HG02798 (cell line): Measurements from ENCODE around the gene GPANK1.

ENCODE experiments used
- ATAC-seq: cut with Tn5 transposase; IDR thresholded peaks from one replicate; pipeline ENCODE4 v1.9.1; 2021; ENCODE audit warnings: mild to moderate bottlenecking; ENCODE audit not compliant: unreplicated experiment, poor library complexity

Gene GPANK1

GRCh38 chr6:31643818-31644454 lies 20.9 kb downstream of the GPANK1 start:
- no peak for ATAC-seq

DNA sequence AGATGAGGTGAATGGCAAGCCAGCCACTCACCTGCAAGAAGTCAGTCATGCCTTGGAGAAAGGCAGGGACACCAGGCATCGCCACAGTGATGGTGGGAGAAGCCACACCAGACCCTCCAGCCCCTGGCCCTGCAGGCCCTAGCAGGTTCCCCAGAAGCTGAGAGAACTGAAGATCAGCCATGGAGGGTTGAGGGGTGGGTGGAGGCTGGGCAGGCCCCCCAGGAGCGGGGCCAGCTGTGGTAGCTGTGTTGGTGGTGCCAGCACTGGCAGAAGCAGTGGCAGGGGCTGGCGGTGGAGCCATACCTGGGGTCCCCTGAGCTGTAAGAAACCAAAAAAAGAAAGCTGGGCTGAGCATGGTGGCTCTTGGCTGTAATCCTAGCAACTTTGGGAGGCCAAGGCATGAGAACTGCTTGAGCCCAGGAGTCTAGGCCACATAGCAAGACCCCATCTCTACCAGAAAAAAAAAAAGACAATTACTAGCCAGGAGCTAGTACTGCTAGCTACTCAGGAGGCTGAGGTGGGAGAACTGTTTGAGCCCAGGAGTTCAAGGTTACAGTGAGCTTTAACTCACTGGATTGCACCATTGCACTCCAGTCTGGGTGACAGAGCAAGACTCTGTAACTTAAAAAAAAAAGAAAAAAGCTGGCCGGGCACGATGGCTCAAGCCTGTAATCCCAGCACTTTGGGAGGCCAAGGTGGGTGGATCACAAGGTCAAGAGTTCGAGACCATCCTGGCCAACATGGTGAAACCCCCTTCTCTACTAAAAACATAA lies 21.8 kb downstream of the GPANK1 start:
- ATAC-seq, result no peak

GRCh38 chr6:31641370-31641769 lies 23.4 kb downstream of the GPANK1 start:
- ATAC-seq, result no peak

GRCh38 chr6:31640612-31641011 lies 24.2 kb downstream of the GPANK1 start:
- ATAC-seq, result no peak

DNA sequence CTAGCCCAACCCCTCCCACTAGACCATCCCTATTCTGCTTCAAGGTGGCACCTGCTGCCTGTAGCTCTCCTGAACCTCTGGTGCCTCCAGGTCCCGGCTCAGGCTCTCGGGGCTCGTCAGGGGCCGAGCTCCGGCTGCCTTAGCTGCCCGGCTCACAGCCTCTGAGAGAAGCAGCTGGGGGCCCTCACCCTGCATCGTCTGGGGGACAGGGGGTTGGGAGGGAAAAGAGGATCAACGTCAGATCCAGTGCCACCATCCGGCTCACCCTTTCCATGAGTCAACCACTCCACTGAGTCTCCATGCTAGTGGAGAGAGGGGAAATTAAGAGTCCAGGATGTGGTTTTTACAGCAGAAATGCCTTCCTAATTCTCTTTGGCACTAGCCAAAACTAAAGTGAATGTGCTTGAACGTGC lies 25.3 kb downstream of the GPANK1 start:
- ATAC-seq, result no peak

DNA sequence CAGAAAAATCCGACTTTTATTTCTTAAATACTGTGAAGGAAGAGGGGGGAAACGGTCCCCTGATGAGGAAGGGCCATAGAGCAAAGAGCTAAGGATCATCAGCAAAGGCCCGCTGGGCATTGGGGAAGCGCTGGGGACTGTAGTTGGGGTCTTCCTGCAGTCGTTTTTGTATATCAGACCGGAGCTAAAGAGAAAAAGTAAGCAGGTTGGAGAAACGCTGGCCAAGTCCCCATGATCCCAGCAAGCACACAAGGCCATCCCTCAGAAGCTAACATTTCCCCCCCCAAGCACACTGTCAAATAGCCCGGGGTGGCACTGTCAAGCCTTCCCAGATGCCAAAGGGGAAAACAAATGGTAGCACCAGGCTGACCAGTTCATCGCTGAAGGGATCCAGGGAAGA lies 25.8 kb downstream of the GPANK1 start:
- no peak for ATAC-seq

DNA sequence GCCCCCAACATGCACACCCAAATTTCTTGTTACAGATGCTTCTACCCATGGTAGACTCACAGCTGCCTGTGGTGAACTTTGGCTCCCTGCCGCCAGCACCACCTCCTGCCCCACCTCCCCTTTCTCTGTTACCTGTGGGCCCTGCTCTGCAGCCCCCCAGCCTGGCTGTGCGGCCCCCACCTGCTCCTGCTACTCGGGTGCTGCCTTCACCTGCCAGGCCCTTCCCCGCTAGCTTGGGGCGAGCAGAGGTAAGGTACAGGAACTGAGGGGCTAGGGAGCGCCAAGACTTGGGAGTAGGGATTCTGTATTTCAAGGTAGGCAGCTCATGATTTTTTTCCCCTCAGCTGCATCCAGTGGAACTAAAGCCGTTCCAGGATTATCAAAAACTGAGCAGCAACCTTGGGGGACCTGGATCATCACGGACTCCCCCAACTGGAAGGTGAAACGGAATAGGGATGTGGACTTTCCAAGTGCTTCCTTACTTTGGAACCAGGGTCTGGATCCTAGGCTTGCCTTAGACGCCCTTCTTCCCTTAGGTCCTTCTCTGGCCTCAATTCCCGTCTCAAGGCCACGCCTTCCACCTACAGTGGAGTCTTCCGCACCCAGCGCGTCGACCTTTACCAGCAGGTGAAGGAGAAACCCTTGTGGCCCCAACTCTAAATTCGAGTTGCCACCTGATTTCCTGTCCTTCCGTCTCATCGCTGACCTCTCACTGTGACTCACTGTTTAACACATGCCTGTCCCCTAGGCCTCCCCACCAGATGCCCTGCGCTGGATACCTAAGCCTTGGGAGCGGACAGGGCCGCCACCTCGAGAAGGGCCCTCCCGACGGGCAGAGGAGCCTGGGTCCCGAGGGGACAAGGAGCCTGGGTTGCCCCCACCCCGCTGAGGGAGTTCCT lies 27.9 kb downstream of the GPANK1 start:
- no peak for ATAC-seq

- no peak for ATAC-seq
These were observed 29.7 kb downstream of the GPANK1 start for GRCh38 chr6:31634969-31635575.

DNA sequence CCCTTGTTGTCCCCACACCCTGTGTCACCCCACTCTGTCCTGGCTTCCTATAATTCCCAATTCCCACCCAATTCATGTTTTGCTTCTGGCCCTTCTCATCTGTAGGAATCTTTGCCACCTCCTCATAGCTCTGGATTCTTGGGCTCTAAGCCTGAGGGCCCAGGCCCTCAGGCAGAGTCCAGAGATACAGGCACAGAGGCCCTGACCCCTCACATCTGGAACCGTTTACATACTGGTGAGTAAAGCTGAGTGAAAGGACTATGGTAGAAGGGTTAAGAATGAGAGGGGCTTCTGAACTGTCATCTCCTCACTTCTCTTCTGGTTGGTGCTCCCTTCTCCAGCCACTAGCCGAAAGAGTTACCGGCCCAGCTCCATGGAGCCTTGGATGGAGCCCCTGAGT lies 30.7 kb downstream of the GPANK1 start:
- ATAC-seq, result no peak

- ATAC-seq, result no peak
These were observed 31.4 kb downstream of the GPANK1 start for GRCh38 chr6:31633447-31633846.

DNA sequence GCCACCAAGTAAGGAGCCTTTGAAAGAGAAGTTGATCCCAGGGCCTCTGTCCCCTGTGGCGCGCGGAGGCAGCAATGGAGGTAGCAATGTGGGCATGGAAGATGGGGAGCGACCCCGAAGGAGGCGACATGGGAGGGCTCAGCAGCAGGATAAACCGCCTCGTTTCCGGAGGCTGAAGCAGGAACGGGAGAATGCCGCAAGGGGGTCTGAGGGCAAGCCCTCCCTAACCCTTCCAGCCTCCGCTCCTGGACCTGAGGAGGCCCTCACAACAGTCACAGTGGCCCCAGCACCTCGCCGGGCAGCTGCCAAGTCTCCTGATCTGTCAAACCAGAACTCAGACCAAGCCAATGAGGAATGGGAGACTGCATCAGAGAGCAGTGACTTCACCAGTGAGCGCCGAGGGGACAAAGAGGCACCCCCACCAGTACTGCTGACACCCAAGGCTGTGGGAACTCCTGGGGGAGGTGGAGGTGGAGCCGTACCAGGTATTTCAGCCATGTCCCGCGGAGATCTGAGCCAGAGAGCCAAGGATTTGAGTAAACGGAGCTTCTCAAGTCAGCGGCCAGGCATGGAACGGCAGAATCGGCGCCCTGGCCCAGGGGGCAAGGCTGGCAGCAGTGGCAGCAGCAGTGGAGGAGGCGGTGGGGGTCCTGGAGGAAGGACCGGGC lies 32.4 kb downstream of the GPANK1 start:
- no peak for ATAC-seq

DNA sequence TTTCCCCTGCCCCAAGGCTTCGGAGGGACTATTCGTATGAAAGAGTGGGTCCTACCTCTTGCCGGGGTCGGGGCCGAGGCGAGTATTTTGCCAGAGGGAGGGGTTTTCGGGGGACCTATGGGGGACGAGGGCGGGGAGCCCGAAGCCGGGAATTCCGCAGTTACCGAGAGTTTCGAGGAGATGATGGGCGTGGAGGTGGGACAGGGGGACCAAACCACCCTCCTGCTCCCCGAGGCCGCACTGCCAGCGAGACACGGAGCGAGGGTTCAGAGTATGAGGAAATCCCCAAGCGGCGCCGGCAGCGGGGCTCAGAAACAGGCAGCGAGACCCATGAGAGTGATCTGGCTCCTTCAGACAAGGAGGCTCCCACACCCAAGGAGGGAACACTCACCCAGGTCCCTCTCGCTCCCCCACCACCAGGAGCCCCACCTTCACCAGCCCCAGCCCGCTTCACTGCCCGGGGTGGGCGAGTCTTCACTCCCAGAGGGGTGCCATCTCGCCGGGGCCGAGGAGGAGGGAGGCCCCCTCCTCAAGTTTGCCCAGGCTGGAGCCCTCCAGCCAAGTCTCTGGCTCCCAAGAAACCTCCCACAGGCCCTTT lies 33.0 kb downstream of the GPANK1 start:
- no peak for ATAC-seq

GRCh38 chr6:31631209-31631608 lies 33.6 kb downstream of the GPANK1 start:
- ATAC-seq, result no peak

- ATAC-seq, result no peak
These were observed 34.4 kb downstream of the GPANK1 start for GRCh38 chr6:31630177-31630934.

DNA sequence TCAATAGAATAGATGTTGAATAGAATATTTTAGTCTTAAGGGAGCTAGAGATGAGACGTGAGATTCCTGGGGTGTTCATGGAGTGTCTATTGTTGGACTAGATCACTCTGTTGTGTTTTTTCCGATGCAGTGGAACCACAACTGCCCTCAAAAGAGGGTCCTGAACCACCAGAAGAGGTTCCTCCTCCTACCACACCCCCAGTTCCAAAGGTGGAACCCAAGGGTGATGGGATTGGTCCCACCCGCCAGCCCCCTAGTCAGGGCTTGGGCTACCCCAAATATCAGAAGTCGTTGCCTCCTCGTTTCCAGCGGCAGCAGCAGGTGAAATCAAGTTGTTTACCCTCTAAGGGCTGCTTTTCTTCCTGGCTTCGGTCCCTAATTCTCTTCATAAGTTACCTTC lies 35.8 kb downstream of the GPANK1 start:
- ATAC-seq, result no peak

- no peak for ATAC-seq
These were observed 37.0 kb downstream of the GPANK1 start for GRCh38 chr6:31627690-31628287.

DNA sequence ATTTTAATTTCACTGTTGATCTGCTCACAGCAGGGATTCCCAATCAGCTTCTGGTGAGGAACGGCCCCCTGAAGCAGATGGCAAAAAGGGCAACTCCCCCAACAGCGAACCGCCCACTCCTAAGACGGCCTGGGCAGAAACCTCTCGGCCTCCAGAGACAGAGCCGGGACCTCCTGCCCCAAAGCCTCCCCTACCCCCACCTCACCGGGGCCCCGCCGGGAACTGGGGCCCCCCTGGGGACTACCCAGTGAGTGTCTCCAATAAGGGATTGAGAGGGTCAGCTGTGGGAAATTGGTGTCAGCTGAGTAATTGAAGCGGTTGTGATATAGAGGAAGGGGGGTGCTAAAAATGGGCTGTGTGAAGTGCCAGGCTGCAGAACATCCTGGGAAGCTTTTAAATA lies 37.8 kb downstream of the GPANK1 start:
- no peak for ATAC-seq

- no peak for ATAC-seq
These were observed 40.7 kb downstream of the GPANK1 start for GRCh38 chr6:31624070-31624469.

GRCh38 chr6:31622684-31623091 lies 42.1 kb downstream of the GPANK1 start:
- ATAC-seq, result no peak
